PC-3 (cell line): ENCODE results near the gene CBFA2T2. TPM values are rescaled to one million over a fixed set of nuclear protein-coding genes. Genes with fewer than 3 reads are reported as not detected.

Experiments used
- ATAC-seq: fragments of 200-7000 bp; cut with Tn5 transposase; 2 replicates; pipeline ENCODE4 v1.9.1; 2020; ENCODE audit warnings: mild to moderate bottlenecking, moderate library complexity
- BruUV-seq: library from RNA; stranded (reverse); fragments of 400-500 nt; replicated peaks from 2 replicates; lab custom pipeline; 2021; lab: Mats Ljungman, UMichigan
- CTCF ChIA-PET: fragments of 300-600 bp; sonication (Branson Sonifier 250); formaldehyde crosslinking; loops from one replicate; lab custom pipeline; 2022; ENCODE audit warnings: antibody characterized with exemption; lab: Charles Lee
- POLR2A ChIA-PET: fragments of 300-600 bp; sonication (Branson Sonifier 250); formaldehyde crosslinking; loops from one replicate; lab custom pipeline; 2022; ENCODE audit warnings: antibody characterized with exemption; ENCODE audit not compliant: unreplicated experiment; lab: Charles Lee
- DNase-seq: peaks from one replicate; pipeline ENCODE4 v3.0.0-alpha.2; 2015
- H2AFZ ChIP-seq: fragments of 300-600 bp; sonication (generic); 2 replicates; pipeline ENCODE4 v1.6.0; 2016; ENCODE audit warnings: antibody characterized with exemption, low read length
- H3F3A ChIP-seq: fragments of 300-600 bp; sonication (generic); one replicate; pipeline ENCODE4 v1.6.0; 2017; ENCODE audit warnings: antibody characterized with exemption, low read length, control low read depth, mild to moderate bottlenecking; ENCODE audit not compliant: unreplicated experiment
- H3K27ac ChIP-seq: fragments of 300-600 bp; sonication (generic); 2 replicates; pipeline ENCODE4 v1.5.1; 2016; ENCODE audit warnings: mild to moderate bottlenecking, low read length
- H3K27me3 ChIP-seq: fragments of 300-600 bp; sonication (generic); 2 replicates; pipeline ENCODE4 v1.6.1; 2016; ENCODE audit warnings: low read length, mixed read lengths
- H3K36me3 ChIP-seq: fragments of 300-600 bp; sonication (generic); 2 replicates; pipeline ENCODE4 v1.6.1; 2016; ENCODE audit warnings: low read depth, mixed run types, low read length, mixed read lengths
- H3K4me1 ChIP-seq: fragments of 300-600 bp; sonication (generic); 2 replicates; pipeline ENCODE4 v1.5.1; 2016; ENCODE audit warnings: low read length; ENCODE audit not compliant: insufficient read depth
- H3K4me2 ChIP-seq: fragments of 300-600 bp; sonication (generic); 2 replicates; pipeline ENCODE4 v1.6.0; 2016; ENCODE audit warnings: low read length
- H3K4me3 ChIP-seq: fragments of 300-600 bp; sonication (generic); 2 replicates; pipeline ENCODE4 v1.5.1; 2016; ENCODE audit warnings: mild to moderate bottlenecking, low read length, mixed read lengths
- H3K79me2 ChIP-seq: fragments of 300-600 bp; sonication (generic); 2 replicates; pipeline ENCODE4 v1.6.1; 2017; ENCODE audit warnings: low read length, mixed read lengths
- H3K9ac ChIP-seq: fragments of 300-600 bp; sonication (generic); 2 replicates; pipeline ENCODE4 v1.6.0; 2016; ENCODE audit warnings: mild to moderate bottlenecking, low read length
- H3K9me2 ChIP-seq: fragments of 300-600 bp; sonication (generic); replicated peaks from 2 replicates; pipeline ENCODE4 v1.6.1; 2016; ENCODE audit warnings: mixed run types, low read length, mixed read lengths
- H3K9me3 ChIP-seq: fragments of 300-600 bp; sonication (generic); 2 replicates; pipeline ENCODE4 v1.6.1; 2016; ENCODE audit warnings: low read length, mixed read lengths
- H4K20me1 ChIP-seq: fragments of 300-600 bp; sonication (generic); 2 replicates; pipeline ENCODE4 v1.6.1; 2016; ENCODE audit warnings: low read length, mixed read lengths
- EZH2 ChIP-seq: fragments of 300-600 bp; sonication (generic); IDR thresholded peaks from one replicate; pipeline ENCODE4 v1.6.1; 2017; ENCODE audit warnings: antibody characterized with exemption, mild to moderate bottlenecking, low read length; ENCODE audit not compliant: unreplicated experiment
- EZH2phosphoT487 ChIP-seq: fragments of 300-600 bp; sonication (generic); IDR thresholded peaks from 2 replicates; pipeline ENCODE4 v1.6.1; 2018; ENCODE audit warnings: mild to moderate bottlenecking, antibody characterized with exemption, low read length, borderline replicate concordance
- intact Hi-C: fragments of 100-400 bp; cut with micrococcal nuclease; formaldehyde crosslinking; loops from 2 replicates; pipeline ENCODE4 v1.9.0; 2023
- total RNA-seq: library from RNA; depleted of rRNA; stranded (reverse); fragments of >200 nt; gene quantifications from 2 replicates; pipeline ENCODE4 v1.2.3, GENCODE V29; 2014
- TF ChIP-seq, protein P1 (sequence below): fragments of 300-600 bp; sonication (generic); conservative IDR thresholded peaks from 2 replicates; pipeline ENCODE4 v1.5.1; 2017; ENCODE audit warnings: antibody characterized with exemption, low read depth, mild to moderate bottlenecking, low read length

The CBFA2T2 gene
- total RNA-seq, 1 experiment from 2014 or later, result 9.7 TPM

DNA sequence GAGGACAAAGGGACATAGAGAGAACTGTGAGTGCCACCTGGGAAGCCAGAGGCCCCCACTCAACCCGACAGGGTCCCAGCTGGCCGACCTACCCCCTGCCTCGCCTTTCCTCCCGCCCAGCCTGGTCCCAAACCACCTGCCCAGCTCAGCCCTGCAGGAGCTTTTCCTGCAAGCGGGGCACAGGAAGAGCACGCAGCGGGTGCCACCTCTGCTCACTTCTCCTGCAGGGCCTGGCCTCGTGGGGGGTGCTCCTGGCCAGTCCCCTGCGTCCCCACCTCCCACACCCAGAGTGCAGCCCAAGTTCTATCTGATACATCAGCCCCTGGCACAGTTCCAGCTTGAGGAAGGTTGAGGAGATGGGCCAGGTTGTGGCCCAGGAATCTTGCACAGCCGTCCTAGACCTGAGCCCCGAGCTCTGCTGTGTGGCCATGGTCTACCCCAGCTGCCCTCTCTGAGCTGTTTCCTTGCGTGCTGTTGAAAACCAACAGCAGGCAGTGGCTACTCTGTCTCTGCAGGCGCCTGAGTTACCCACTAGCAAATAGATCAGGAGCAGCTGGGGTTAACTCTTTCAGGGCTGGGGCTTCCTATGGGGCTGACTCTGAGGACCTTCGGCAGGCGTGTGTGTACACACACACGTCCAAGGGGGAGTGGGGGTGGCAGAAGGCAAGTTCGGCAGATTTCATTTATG is 182.7 kb downstream of the CBFA2T2 start:
- H3K27ac ChIP-seq, result no peak overlapping the region
- H4K20me1 ChIP-seq, result no peaks in the 10 kb centered on the region
- no peak overlapping the region for H2AFZ ChIP-seq
- H3K9ac ChIP-seq, result peak overlapping the region; percentile 85; the same call in 1 of the 2 replicates
- peak overlapping the region; percentile 88 for H3K4me2 ChIP-seq
- ChIA-PET CTCF (interaction anchor here (0.5 kb wide), 1 partner anchor 615 kb away, joined by 7 read pairs; no protein-coding TSS in a partner anchor), POLR2A (no interaction called here)
- no peaks in the 10 kb centered on the region for H3K9me3 ChIP-seq
- no TSS peak for BruUV-seq
- no peaks in the 10 kb centered on the region for H3K27me3 ChIP-seq
- H3K36me3 ChIP-seq, result peaks cover 14% of the 10 kb centered on the region
- intact Hi-C loops, result loop anchor here (5.0 kb wide), 1 partner anchor 60 kb away; the partner anchor contains the start of gene ZNF341
- H3K79me2 ChIP-seq, result peaks cover 31% of the 10 kb centered on the region
- TF ChIP-seq EZH2 (no peak), EZH2phosphoT487 (no peak)
- TF ChIP-seq, protein P1, sequence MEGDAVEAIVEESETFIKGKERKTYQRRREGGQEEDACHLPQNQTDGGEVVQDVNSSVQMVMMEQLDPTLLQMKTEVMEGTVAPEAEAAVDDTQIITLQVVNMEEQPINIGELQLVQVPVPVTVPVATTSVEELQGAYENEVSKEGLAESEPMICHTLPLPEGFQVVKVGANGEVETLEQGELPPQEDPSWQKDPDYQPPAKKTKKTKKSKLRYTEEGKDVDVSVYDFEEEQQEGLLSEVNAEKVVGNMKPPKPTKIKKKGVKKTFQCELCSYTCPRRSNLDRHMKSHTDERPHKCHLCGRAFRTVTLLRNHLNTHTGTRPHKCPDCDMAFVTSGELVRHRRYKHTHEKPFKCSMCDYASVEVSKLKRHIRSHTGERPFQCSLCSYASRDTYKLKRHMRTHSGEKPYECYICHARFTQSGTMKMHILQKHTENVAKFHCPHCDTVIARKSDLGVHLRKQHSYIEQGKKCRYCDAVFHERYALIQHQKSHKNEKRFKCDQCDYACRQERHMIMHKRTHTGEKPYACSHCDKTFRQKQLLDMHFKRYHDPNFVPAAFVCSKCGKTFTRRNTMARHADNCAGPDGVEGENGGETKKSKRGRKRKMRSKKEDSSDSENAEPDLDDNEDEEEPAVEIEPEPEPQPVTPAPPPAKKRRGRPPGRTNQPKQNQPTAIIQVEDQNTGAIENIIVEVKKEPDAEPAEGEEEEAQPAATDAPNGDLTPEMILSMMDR, result no peak
- no peak for DNase-seq
- peaks cover 30% of the 10 kb centered on the region for H3K4me1 ChIP-seq
- peaks cover 5% of the 10 kb centered on the region for H3F3A ChIP-seq
- peak overlapping the region; percentile 92 for H3K4me3 ChIP-seq
- ATAC-seq, result no peak
- H3K9me2 ChIP-seq, result no peaks in the 10 kb centered on the region

DNA sequence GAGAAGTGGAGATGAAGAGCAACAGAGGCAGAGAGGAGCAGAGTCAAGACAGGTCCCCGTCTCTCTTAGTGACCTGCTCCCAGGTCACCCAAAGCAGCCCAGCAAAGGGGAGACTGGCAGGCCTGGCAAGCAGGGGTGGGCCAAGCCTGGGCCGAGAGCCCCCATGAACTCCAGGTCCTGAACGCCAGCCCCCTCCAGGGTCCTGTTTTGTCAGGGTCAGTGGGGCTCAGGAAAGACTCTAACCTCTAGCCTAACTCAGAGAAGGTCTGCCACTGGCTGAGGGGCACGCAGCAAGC is 183.2 kb downstream of the CBFA2T2 start:
- ChIA-PET POLR2A (no interaction called here), CTCF (no interaction called here)
- no peak overlapping the region for H3K27ac ChIP-seq
- H3K4me2 ChIP-seq, result peak overlapping the region; percentile 88
- no TSS peak for BruUV-seq
- H3K9me2 ChIP-seq, result no peaks in the 10 kb centered on the region
- H2AFZ ChIP-seq, result no peak overlapping the region
- H3K9ac ChIP-seq, result peak overlapping the region; percentile 85
- DNase-seq (no peak), ATAC-seq (no peak)
- peaks cover 14% of the 10 kb centered on the region for H3K36me3 ChIP-seq
- intact Hi-C loops, result loop anchor here (5.0 kb wide), 1 partner anchor 59 kb away; the partner anchor contains the start of gene ZNF341
- TF ChIP-seq EZH2phosphoT487 (no peak), EZH2 (no peak)
- H3K9me3 ChIP-seq, result no peaks in the 10 kb centered on the region
- peaks cover 26% of the 10 kb centered on the region for H3K4me1 ChIP-seq
- peaks cover 5% of the 10 kb centered on the region for H3F3A ChIP-seq
- peaks cover 31% of the 10 kb centered on the region for H3K79me2 ChIP-seq
- H3K4me3 ChIP-seq, result peak overlapping the region; percentile 92
- no peaks in the 10 kb centered on the region for H4K20me1 ChIP-seq
- H3K27me3 ChIP-seq, result no peaks in the 10 kb centered on the region

DNA sequence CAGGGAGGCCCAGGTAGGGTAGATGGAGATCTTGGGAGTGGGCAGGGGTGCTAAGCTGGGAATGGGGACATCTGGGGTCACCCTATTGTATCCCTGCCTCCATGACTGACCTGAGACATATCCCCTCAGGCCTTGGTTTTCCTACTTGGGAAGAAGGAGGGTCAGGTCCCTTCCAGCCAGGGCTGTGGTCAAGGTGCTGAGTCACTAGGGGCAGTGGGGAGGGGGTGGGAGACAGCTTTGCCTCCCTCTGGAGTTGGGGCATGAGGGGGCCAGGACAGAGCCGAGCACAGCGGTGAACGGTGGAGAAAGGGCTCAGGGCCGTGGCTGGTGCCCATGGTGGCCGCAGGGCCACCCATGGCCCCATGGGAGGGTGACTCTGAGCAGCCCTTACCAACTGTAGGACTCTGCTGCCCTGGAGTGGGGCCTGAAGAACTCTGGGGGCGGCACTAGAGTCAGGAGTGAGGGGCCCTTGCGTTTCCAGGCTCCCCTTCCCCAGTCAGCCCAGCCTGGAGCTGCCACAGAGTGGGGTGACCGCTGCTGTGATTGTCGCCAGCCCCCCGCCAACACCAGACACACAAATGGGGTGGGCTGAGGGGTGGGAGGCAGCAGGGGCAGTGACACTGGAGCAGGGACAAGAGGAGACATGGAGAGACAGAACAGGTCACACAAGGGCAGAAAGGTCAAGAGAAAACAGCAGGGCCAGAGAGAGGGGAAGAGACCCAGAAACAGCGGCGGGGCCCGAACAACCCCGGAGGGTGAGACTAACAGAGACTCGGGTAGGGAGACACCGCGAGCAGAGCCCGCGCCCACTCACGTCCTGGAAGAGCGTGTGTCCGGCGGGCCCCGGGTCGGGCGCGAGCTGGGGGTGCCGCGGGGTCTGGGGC is 183.8 kb downstream of the CBFA2T2 start:
- Histone ChIP-seq H3K9ac (peak overlapping the region; percentile 85), H3K27ac (no peak overlapping the region), H3K4me1 (peaks cover 21% of the 10 kb centered on the region), H3K4me2 (peak overlapping the region; percentile 88), H3F3A (peaks cover 5% of the 10 kb centered on the region), H4K20me1 (no peaks in the 10 kb centered on the region), H3K9me3 (no peaks in the 10 kb centered on the region), H3K9me2 (no peaks in the 10 kb centered on the region), H2AFZ (peak overlapping the region; percentile 84), H3K4me3 (peak overlapping the region; percentile 92), H3K27me3 (no peaks in the 10 kb centered on the region), H3K79me2 (peaks cover 27% of the 10 kb centered on the region), H3K36me3 (peaks cover 10% of the 10 kb centered on the region)
- no peak for TF ChIP-seq EZH2phosphoT487
- TF ChIP-seq, protein P1, result no peak
- TF ChIP-seq EZH2, result no peak
- BruUV-seq, result no TSS peak
- ChIA-PET CTCF (interaction anchor here (0.6 kb wide), 1 partner anchor 370 kb away, joined by 4 read pairs; no protein-coding TSS in a partner anchor), POLR2A (no interaction called here)
- intact Hi-C loops, result loop anchor here (5.0 kb wide), 1 partner anchor 59 kb away; the partner anchor contains the start of gene ZNF341
- peak; percentile 31 for DNase-seq
- ATAC-seq, result peak; percentile 57
